ENCODE results near the gene HSF4.
A peak's percentile ranks its signal among the peaks of the same experiment; 100 is the strongest.

HSF4 gene

DNA sequence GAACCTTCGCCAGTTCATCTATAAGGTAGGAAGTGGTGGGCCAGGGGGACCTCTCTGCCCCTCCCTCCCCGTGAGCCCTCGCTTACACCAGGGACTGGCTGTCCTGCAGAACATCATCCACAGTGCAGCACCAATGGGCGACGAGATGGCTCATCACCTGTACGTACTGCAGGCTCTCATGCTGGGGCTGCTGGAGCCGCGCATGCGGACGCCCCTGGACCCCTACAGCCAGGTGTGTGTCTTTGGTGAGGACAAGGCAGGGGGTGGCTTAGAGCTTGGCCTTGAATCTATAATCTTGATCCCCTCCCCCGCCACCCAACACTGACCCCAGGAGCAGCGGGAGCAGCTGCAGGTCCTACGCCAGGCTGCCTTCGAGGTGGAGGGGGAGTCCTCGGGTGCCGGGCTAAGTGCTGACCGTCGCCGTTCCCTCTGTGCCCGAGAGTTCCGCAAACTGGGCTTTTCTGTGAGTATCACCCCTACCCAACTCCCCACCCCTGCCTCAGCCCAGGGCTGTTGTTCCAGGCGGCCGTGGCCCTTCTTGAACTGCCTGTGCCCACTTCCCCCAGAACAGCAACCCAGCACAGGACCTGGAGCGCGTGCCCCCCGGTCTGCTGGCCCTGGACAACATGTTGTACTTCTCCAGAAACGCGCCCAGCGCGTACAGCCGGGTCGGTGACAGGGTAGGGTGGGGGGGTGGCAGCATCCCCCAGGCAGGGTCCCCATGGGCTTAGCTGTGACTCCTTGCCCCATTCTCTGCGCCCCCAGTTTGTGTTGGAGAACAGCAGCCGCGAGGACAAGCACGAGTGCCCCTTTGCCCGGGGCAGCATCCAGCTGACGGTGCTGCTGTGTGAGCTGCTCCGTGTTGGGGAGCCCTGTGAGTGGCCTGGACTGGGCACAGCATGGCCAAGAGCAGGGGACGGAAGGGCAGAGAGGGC is 37.1 kb downstream of the HSF4 start:
- no peak for DNase-seq (ENCODE audit: low spot score)

DNA sequence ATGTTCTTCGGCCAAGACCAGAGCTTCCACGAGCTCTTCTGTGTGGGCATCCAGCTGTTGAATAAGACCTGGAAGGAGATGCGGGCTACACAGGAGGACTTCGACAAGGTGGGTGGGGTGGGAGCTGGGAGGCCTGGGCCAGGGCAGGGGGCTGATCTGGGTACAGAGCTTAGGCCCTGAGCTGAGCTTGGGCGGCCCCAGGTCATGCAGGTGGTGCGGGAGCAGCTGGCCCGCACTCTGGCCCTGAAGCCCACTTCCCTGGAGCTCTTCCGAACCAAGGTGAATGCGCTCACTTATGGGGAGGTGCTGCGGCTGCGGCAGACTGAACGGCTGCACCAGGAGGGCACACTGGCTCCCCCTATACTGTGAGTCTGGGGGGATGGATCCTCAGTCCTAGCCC is 37.9 kb downstream of the HSF4 start:
- no peak for DNase-seq (ENCODE audit: low spot score)

DNA sequence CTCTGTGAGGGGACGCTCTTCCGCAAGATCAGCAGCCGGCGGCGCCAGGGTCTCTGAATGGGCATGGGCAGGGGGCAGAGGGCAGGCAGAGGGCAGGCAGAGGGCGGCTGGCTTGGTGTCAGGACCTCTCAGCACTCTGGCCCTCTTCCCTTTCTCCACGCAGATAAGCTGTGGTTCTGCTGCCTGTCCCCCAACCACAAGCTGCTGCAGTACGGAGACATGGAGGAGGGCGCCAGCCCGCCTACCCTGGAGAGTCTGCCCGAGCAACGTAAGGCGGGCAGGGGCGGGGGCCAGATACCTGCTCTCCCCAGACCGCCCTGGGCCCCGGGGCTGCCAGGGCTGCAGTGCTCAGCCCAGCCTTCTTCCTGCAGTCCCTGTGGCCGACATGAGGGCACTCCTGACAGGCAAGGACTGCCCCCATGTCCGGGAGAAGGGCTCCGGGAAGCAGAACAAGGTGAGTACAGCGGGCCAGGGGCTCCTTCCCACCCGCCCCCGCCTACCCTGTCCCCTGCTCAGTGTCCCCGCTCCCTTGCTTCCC is 38.5 kb downstream of the HSF4 start:
- DNase-seq (ENCODE audit: low spot score), result no peak

DNA sequence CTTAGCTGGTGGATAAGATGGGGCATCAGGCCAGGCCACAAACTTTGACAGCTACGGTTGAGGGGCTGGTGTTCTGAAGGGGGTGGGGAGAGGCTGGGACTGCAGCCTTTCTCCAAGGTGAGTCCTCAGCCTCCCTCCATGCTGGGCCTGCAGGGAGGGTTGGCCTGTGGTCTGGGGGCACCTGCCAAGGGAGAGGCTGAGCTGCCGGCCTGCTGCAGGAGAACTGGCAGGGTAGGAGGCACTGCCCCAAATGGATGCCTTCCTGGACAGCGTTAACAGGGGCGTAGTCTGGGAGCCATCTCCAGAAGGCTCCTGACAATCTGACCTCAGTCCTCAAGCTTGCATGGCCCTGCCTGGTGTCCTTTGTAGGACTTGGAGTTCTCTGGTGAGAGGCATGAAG is 39.5 kb downstream of the HSF4 start:
- peak; percentile 5 for DNase-seq (ENCODE audit: low spot score)

DNA sequence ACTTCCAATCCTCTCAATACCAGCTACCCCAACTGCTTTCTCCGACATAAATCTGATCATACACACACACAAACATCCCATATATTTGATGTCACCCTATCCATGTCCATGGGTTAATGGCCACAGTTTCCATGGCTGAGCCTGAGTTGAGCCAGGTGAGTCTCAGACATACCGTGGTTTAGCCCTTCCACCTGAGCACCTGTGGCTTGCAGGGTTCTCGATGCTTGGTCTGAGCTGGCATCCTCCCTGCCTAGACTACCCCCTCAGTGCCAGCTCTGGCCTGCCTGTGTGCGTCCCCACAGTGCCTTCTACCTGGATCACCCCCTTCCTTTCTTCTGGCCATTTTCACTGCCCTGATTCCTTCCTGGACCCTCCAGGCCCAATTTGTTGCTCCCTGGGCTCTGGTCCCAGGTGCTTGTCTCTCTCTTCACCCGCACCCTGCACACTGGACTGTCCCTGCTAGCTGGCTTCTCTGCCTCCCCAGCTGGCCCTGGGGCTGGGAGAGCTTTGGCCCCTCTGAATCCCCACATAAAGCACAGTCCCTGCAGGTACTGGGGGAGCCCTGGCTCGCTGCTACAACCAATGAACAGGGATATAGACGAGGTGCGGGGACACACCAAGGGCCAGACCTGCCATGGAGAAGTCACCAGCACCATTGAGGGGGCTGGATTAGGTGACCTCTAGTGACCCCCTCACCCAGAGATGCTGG is 41.7 kb downstream of the HSF4 start:
- DNase-seq (ENCODE audit: low spot score), result no peak

DNA sequence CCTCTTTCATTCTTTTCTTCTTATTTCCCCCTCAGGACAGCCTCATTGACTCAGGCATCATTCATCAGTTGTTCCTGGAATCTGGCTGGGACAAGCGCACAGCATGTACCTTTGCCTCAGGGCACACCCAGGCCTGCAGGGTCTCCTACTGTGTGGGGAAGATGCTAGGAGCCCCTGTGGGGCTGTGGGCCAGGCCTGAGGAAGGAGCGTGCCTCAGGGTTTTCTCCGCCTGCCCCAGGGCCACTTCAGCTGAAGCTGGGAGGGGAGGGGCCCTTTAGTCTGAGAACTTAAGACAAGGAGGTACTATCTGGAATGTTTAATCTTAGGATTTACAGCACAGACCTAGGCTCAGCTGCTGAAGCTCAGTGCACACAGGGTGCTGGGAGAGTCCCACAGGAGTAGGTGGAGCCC is 42.3 kb downstream of the HSF4 start:
- no peak for DNase-seq (ENCODE audit: low spot score)

DNA sequence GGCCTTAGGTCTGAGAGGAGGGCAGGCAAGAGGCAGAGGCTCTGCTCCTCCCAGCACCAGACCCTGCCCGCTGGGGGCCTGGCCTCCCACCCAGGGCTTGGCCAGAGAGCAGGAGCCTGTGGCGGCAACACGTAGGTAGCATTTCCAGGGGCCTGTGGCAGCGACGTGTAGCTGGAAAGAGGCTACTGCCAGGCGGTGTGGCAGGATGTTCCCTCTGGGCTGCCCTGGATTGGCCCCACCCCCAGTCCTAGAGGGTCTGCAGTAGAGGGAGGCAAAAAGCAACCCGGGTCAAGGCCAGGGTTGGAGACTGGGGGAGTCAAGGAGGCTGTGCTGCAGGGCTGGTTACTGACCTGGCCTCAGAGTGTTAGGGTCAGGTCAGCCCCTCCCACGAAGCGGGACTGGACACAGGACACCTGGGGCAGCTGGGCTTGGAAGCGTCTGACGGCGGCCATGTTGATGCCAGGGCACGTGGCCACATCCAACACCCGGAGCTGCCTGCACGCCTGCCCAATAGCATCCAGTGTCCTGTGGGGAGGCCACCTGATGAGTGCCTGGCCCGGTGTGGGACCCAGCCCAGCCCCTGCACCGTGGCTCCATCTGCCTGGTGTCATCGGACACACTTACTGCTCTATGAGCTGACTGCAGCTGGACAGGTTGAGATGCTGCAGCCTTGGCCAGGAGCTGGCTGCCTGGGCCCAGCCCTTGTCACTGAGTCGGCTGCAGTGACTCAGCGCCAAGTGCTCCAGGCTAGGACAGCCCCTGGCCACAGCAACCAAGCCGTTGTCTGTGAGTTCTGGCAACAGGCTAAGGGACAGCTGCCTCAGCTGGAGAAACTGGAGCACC is 42.9 kb downstream of the HSF4 start:
- DNase-seq (ENCODE audit: low spot score), result peak; percentile 85

DNA sequence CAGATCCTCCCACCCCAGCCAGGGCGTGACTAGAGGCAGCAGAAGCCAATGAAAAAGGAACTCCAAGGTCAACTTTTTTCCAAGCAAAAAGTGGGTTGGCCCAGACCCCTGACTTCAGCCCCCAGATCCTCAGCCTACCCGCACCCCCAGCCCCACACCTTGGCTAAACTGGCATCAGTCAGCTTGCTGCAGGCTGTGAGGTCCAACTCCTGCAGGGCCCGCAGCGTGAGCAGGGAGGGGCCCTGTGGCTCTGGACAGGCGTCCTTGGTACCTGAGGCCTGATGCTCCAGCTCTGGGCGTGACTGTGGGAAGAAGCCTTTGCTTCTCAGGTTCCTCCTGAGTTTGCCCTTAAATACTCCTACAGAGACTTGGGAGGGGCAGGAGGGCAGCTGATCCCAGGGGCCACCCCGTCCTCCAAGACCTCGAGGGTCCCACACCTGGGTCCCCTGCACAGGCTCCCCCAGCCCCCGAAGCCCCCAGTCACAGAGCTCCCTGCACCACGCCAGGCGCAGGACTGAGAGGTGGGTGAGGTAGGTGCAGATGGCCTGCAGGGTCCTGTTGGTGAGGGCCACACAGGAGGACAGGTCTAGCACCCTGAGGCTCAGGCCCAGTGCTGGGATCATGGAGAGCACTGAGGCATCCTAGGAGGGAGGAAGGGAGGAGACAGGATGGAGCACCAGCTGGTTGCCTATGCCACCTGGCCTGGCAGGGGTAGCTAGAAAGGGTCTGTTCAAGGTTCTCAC is 43.8 kb downstream of the HSF4 start:
- no peak for DNase-seq (ENCODE audit: low spot score)

DNA sequence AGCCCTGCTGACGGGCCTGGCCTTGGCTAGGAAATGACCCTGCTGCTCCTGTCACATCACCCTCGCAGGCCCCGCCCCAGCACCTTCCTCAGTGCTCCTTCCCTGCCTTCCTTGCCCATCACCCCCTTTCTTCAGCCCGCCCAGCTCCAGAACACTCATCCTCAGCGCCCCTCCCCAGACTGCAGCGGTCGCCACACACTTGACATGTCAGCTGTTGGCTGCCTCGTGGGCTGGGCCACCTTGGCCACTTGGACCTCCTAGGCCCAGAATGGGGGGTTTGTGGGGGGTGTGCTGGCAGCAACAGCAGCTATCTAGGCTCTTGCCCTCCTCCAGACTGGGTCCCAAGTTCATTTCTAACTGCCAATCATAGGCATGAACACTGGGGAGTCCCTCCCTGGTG is 45.0 kb downstream of the HSF4 start:
- no peak for DNase-seq (ENCODE audit: low spot score)

DNA sequence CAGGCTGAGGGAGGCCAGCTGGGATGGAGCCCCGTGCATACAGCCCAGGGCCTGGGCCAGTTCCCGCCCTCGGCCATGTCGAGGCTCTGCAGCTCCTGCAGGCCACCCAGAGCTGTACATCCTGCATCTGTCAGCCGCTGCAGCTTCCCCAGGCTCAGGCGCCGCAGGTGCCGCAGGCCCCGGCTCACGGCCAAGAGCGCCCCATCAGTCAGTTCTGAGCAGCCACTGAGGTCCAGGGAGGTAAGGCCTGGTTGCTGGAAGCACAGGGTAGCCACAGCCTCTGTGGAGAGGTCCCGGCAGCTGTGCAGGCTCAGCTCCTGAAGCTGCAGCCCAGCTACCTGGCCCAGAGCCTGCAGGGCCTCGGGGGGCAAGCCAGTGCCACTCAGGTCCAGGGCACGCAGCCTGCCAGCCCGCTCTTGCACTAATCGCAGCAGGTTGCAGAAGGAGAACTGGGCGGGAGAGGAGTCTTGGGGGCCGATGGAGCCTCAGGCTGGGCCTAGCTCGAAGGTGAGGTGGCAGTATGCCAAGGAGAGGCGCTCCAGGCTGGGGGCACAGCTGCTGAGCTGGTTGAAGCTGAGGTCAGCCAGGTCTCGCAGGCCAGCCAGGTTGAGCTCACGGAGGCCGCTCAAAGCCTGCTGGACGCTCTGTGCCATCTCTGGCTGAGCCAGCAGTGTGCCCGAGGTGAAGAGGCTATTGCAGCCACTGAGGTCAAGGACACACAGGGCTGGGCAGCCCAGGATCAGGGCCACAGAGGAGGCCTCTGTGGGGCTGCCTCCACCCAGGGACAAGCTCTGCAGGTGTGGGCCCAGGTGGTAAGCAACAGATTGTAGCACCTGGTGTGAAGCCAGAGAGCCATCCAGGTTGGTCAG is 45.8 kb downstream of the HSF4 start:
- DNase-seq (ENCODE audit: low spot score), result no peak

DNA sequence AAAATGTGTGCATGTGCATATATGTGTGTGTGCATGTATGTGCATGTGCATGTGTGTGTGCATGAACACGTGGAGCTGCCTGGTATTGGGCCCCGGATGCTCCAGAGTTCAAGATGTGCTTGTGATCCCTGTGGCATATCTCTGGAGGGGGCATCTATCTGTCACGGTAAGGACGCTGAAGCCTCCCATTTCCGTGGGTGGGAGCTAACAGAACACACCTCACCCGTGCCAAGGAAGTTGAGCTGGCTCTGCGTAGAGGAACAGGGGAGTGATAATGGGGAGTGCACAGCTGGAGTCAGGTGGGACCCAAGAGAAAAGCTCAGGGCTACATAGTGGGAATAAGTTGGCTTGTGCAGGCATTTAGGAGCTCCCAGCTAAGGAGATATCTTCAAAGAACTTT is 47.1 kb downstream of the HSF4 start:
- no peak for DNase-seq (ENCODE audit: low spot score)

DNA sequence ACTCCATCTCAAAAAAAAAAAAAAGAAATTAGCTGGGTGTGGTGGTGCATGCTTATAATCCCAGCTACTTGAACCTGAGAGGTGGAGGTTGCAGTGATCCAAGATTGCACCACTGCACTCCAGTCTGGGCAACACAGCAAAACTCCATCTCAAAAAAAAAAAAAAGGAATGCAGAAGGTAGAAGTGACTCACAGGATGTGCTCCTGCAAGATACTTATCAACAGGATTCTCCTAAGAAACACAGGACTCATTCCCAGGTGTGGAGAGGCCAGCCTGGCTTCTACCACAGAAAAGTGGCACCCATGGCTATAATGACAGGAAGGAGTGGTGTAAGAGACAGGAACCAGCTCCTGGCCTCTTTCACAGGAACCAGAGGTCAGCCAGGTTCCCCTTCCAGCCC is 48.2 kb downstream of the HSF4 start:
- DNase-seq (ENCODE audit: low spot score), result no peak

DNA sequence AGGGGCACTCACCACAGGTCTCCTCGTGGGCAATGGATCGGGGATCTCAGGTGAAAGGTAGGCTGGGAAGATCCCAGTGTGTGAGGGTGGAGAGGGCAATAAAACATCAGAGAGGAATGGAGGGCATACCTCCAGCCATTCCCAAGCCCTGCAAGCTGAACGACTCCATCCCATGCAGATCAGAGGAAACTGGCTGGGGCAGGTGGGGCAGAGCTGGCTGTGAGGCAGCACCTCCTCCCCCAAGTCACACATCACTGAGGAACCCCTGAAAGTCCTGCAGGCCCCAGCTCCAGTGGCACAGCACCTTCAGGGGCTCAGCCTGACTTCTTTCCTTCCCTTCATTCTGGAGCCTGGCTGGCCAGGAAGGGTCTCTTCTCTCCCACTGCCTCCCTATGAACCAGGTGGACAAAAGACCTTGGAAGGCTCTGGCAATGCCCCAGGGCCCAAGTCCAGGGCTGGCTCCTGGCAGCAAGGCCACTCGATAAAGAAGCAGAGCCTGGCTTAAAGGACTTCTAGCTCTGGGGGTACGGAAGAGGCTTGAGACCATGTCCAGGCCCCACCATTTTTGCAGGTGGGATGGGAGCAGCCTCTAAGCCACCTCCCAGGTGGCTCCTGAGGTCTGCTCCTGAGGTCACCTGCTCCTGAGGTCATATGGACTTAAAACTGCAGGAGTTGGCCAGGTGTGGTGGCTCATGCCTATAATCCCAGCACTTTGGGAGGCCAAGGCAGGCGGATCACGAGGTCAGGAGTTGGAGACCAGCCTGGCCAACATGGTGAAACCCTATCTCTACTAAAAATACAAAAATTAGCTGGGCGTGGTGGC is 48.9 kb downstream of the HSF4 start:
- DNase-seq (ENCODE audit: low spot score), result no peak

DNA sequence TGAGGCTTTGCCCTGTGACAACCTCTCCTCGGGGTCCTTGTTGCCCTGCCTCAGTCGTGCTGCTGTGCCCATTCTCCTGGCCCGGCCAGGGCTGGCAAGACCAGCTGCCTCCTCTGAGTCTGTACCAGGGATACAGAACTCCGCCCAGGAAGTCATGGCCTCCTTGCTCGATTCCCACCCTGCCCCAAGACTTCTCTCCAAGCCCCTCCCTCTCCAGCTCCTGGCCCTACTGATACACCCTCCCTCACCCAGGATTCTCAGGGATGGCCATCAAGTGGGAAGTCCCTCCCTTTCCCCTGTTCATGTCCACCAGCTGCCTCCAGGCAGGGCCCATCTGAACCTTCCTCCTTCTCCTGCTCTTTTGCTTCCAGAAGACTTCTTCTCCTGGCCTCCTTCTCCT is 51.2 kb downstream of the HSF4 start:
- no peak for DNase-seq (ENCODE audit: low spot score)

DNA sequence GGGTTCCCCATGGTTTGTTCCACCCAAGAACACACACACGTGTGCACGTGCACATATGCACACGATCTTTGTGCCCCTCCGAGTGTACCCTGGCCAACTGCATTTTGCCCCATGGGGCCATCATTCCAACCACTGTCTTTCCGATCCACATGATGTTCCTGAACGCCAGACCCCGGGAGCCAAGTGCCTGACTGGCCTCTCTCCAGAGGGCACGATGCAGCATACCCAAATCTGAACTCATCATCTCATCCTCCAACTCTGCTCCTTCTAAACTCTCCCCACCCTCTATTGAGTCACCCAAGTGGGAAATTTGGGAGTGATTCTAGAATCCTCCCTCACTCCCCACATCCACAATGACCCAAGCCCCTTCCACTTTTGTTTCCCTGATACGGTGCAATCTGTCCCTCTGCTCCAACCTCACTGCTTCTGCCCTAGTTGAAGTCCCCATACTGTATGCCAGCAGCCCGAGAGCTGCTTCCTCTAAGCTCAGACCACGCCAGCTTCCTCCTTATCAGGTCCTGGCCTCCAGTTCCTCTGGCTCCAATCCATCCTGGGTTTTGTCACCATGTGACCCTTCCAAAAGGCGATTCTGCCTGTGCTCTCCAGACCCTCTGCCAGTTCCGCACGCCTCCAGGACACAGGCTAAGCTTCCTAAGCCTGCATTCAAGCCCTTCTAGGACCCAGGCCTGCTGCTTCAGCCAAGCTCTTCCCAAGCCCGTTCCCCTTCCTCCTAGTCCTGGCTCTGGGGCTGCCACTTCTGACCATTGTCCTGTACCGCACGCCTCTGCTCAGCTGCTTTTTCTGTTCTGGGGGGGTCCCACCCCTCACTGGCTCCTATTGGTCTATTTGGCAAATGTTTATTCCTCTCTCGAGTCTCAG is 52.3 kb downstream of the HSF4 start:
- no peak for DNase-seq (ENCODE audit: low spot score)

Data from AG20443 (cell line).